C4-2B (cell line): ENCODE results near the gene GGA3.

ENCODE experiments used
- CTCF ChIP-seq: fragments of 450-650 bp; conservative IDR thresholded peaks from 2 replicates; pipeline ENCODE4 v1.5.1; 2017; ENCODE audit warnings: mild to moderate bottlenecking
- ZFX ChIP-seq: fragments of 450-650 bp; IDR thresholded peaks from 2 replicates; pipeline ENCODE4 v1.6.1; 2017

GRCh38 chr17:75270218-75270965, 9.0 kb upstream of the GGA3 start:
- TF ChIP-seq CTCF (no peak), ZFX (no peak)
